Measurements from ENCODE around the gene PRDX3. TPM values are rescaled to one million over a fixed set of nuclear protein-coding genes. Genes with fewer than 3 reads are reported as not detected.

Gene PRDX3
- polyA plus RNA-seq, 2 of the 4 experiments (the other 2 are of a cell fraction), result 432 to 673 TPM

- no peak for ATAC-seq
- ChIA-PET POLR2A (no interaction called here), CTCF (interaction anchor here (2.3 kb wide), 1 partner anchor 59 kb away, joined by 5 read pairs; no protein-coding TSS in a partner anchor)
Measured at GRCh38 chr10:119140603-119141245, 37.9 kb downstream of the PRDX3 start.

GRCh38 chr10:119139464-119140067, 39.0 kb downstream of the PRDX3 start:
- POLR2A ChIA-PET, result no interaction called here
- no peak overlapping the region for H3K4me3 ChIP-seq
- peak; percentile 90 to 92 for ATAC-seq
- H3K4me2 ChIP-seq, result no peak overlapping the region
- WGBS (ENCODE audit: missing lambda C conversion rate), result 86% methylated on average over 13 of the region's 13 CpGs
- peak; percentile 51 to 59 for DNase-seq (ENCODE audit: low read depth in 1 of 2, low spot score in 1 of 2)
- no peaks in the 10 kb centered on the region for H3K9me3 ChIP-seq
- FAIRE-seq, result no peak
- TF ChIP-seq RAD21 (conservative IDR thresholded peaks at IDR 0.05 in 1 of 2, IDR thresholded peaks at IDR 0.05 in 1 of 2) (peak; percentile 60 to 79), SMC3 (IDR thresholded peaks at IDR 0.05) (0 out of 3 replicates have a peak, but pooled peaks have one; percentile 26), CTCF (IDR thresholded peaks at IDR 0.05) (peak; percentile 47), EHMT2 (IDR thresholded peaks at IDR 0.05; ENCODE audit: low read depth) (no peak)
- CTCF ChIA-PET, result interaction anchor here (0.5 to 2.5 kb wide), 9 partner anchors 13 to 340 kb away, joined by 3 to 10 read pairs (median 3); no protein-coding TSS in a partner anchor
- no peak overlapping the region for H3K27ac ChIP-seq
- no peaks in the 10 kb centered on the region for H3K4me1 ChIP-seq

More at GRCh38 chr10:119140603-119141245, 37.9 kb downstream of the PRDX3 start:
- FAIRE-seq (no peak), DNase-seq (ENCODE audit: low read depth in 1 of 2, low spot score in 1 of 2) (no peak)
- H3K4me2 ChIP-seq, result no peak overlapping the region
- TF ChIP-seq ZSCAN20 (CRISPR knock-in tag; IDR thresholded peaks at IDR 0.05) (no peak), RCOR1 (IDR thresholded peaks at IDR 0.05; ENCODE audit: low read depth, low read length) (no peak), RFX5 (IDR thresholded peaks at IDR 0.05) (no peak), ZFP36 (IDR thresholded peaks at IDR 0.05; ENCODE audit: borderline replicate concordance, partially characterized antibody) (no peak), CTCF (IDR thresholded peaks at IDR 0.05) (no peak), MAFK (IDR thresholded peaks at IDR 0.05; ENCODE audit: partially characterized antibody) (no peak), CEBPB (IDR thresholded peaks at IDR 0.05) (no peak), HES2 (IDR thresholded peaks at IDR 0.05) (no peak), HOXA7 (CRISPR knock-in tag; IDR thresholded peaks at IDR 0.05) (no peak), ATOH8 (CRISPR knock-in tag; IDR thresholded peaks at IDR 0.05; ENCODE audit: low read depth) (no peak), POLR2A (IDR thresholded peaks at IDR 0.05; ENCODE audit: low read length) (no peak), REST (IDR thresholded peaks at IDR 0.05) (no peak)
- no peak overlapping the region for H3K27ac ChIP-seq
- H3K4me3 ChIP-seq, result no peak overlapping the region
- 93% methylated on average over 21 of the region's 21 CpGs for WGBS (ENCODE audit: missing lambda C conversion rate)
- no peaks in the 10 kb centered on the region for H3K9me3 ChIP-seq
- H3K4me1 ChIP-seq, result peaks cover 6% of the 10 kb centered on the region; the same call in 1 of the 3 replicates

All from A549 (cell line).